Activated CD8-positive, alpha-beta memory T cell treated with anti-CD3 and anti-CD28 coated beads, Interleukin-2, amount 10 ng/mL, durations not matched to agents 7 days and 5 days (primary cell): ENCODE data around the gene CCDC9B. TPM values are rescaled to one million over a fixed set of nuclear protein-coding genes. Genes with fewer than 3 reads are reported as not detected.

Source experiments
- ATAC-seq: fragments of 150-1000 bp; cut with Tn5 transposase; one replicate; pipeline ENCODE4 v1.10.0; 2021; ENCODE audit warnings: moderate library complexity
- CTCF ChIA-PET: fragments of 350-600 bp; sonication (Branson Sonifier 250); formaldehyde crosslinking; loops from one replicate; lab custom pipeline; 2021; ENCODE audit warnings: antibody characterized with exemption; lab: Charles Lee
- DNase-seq: peaks from one replicate; pipeline ENCODE4 v3.0.0-alpha.2; 2020
- H3K27ac Mint-ChIP-seq: one replicate; pipeline ENCODE4 v1.8.0; 2021; ENCODE audit warnings: mild to moderate bottlenecking, mixed read lengths
- H3K27me3 Mint-ChIP-seq: one replicate; pipeline ENCODE4 v1.8.0; 2021; ENCODE audit warnings: mixed read lengths
- H3K36me3 Mint-ChIP-seq: one replicate; pipeline ENCODE4 v1.8.0; 2021; ENCODE audit warnings: mild to moderate bottlenecking, mixed read lengths
- H3K4me1 Mint-ChIP-seq: one replicate; pipeline ENCODE4 v1.8.0; 2021; ENCODE audit warnings: mixed read lengths
- H3K4me3 Mint-ChIP-seq: one replicate; pipeline ENCODE4 v1.8.0; 2021; ENCODE audit warnings: mild to moderate bottlenecking, moderate library complexity, mixed read lengths
- H3K9me3 Mint-ChIP-seq: one replicate; pipeline ENCODE4 v1.8.0; 2022; ENCODE audit warnings: low read depth, mixed read lengths
- total RNA-seq, 2 experiments: library from RNA; stranded (reverse); gene quantifications; one replicate each; pipeline ENCODE4 v1.2.3, GENCODE V29; 2021

The CCDC9B gene
- total RNA-seq, 2 experiments from 2014 or later = 0.45 to 1.5 TPM

GRCh38 chr15:40346579-40347558 lies 6.1 kb upstream of the CCDC9B start:
- ATAC-seq = no peak
- Mint-ChIP-seq H3K27ac (no peak overlapping the region), H3K36me3 (no peaks in the 10 kb centered on the region), H3K4me3 (no peak overlapping the region), H3K4me1 (no peaks in the 10 kb centered on the region), H3K9me3 (no peaks in the 10 kb centered on the region), H3K27me3 (no peaks in the 10 kb centered on the region)
- DNase-seq = no peak
- CTCF ChIA-PET = interaction anchor here (0.7 to 13.7 kb wide), 6 partner anchors 9 to 75 kb away, joined by 3 to 317 read pairs (median 14); partner anchors contain the start of genes DISP2, INAFM2 and PLCB2

DNA sequence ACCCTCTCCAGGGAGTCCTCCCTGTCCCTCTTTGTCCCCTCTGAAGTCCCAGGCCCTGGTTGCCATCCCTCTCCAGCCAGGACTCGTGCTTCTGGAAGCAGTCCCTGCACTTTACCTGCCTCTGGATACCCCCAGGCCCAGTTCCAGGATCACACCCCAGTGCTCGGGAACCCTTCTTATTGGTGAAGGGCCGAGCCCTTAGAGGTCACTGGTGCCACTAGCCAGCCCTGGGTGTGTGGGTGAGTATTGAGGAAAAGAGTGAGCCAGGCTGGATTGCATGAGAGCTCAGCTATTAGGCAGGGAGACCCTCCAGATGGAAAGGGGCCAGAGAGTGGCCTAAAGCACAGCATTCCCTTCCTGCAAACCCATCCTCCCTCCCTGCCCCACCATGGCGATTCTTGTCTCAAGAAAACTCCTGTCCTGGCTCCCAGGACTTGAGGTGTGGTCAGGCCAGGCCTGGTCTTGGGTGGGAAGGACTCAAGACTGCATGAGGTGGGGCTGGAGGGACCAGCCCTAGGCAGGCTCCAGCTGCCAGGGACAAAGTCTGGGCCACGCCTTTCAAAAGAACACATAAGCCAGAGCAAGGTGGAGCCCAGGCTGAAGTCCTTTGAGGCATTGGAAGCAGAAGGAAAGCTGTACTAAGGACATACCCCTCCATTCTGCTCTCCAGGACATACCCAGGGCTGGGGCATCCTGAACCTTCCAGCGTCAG lies 5.3 kb upstream of the CCDC9B start:
- no peak overlapping the region for H3K4me3 Mint-ChIP-seq
- H3K9me3 Mint-ChIP-seq = no peaks in the 10 kb centered on the region
- H3K4me1 Mint-ChIP-seq = no peaks in the 10 kb centered on the region
- H3K27ac Mint-ChIP-seq = no peak overlapping the region
- no peak for DNase-seq
- no peaks in the 10 kb centered on the region for H3K36me3 Mint-ChIP-seq
- CTCF ChIA-PET = interaction anchor here (1.0 to 13.7 kb wide), 7 partner anchors 8 to 76 kb away, joined by 3 to 317 read pairs (median 53); partner anchors contain the start of genes INAFM2 and PLCB2
- H3K27me3 Mint-ChIP-seq = no peaks in the 10 kb centered on the region
- ATAC-seq = no peak

- Mint-ChIP-seq H3K36me3 (no peaks in the 10 kb centered on the region), H3K27me3 (no peaks in the 10 kb centered on the region), H3K27ac (no peak overlapping the region), H3K4me1 (no peaks in the 10 kb centered on the region), H3K4me3 (no peak overlapping the region), H3K9me3 (no peaks in the 10 kb centered on the region)
- DNase-seq = no peak
- CTCF ChIA-PET = interaction anchor here (0.7 to 13.7 kb wide), 22 partner anchors 8 to 437 kb away, joined by 3 to 317 read pairs (median 8); partner anchors contain the start of genes DISP2, INAFM2, IVD and PLCB2
- ATAC-seq = no peak
These were observed 4.6 kb upstream of the CCDC9B start for GRCh38 chr15:40345225-40345866.

DNA sequence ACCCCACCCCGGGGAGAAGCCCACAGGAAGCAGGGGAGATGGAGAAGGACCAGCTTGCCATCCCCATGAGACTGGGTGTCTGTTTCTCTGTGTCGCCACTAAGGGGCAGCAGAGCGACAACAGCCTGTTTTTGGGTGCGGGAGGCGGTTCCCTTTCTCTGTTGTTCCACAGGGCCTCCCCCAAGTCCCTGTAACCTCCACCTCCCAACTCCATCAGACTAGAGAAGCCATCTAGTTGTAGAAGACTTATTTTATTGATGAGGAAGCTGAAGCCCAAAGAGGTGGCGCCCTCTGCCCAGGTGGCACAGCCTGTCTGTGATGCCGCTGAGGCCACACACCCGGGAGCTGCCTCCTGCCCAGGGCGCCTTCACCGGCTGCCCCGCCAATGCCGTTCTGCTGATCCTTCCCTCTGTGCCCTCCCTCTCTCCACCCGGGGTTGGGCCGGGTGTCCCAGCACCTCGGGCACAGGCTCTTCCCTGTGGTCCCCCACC lies 3.9 kb upstream of the CCDC9B start:
- no peak overlapping the region for H3K27ac Mint-ChIP-seq
- ATAC-seq = peak; percentile 86
- peak; percentile 83 for DNase-seq
- no peaks in the 10 kb centered on the region for H3K36me3 Mint-ChIP-seq
- H3K4me1 Mint-ChIP-seq = no peaks in the 10 kb centered on the region
- no peaks in the 10 kb centered on the region for H3K27me3 Mint-ChIP-seq
- CTCF ChIA-PET = interaction anchor here (0.6 to 13.7 kb wide), 30 partner anchors 9 to 438 kb away, joined by 3 to 317 read pairs (median 6); partner anchors contain the start of genes DISP2, INAFM2, IVD and KNSTRN
- no peaks in the 10 kb centered on the region for H3K9me3 Mint-ChIP-seq
- no peak overlapping the region for H3K4me3 Mint-ChIP-seq

DNA sequence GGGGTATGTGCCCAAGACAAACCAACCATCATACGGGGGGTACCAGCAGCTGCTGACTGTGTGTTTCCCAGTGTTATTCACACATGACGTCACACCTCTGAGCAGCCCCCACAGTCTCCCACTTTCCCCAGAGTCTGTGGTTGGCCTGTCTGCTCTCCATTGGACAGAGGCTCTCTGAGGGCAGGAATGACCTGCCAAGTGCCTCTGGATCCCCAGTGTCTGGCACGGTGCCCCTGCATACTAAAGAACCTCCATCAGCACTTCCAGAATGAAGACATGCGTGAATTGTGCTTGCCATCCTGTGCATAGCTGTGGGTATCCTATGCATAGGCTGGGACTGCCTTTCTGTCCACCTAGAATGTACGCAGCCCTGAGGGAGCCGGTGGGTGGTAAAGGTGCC lies 3.5 kb upstream of the CCDC9B start:
- CTCF ChIA-PET = interaction anchor here (0.6 to 13.7 kb wide), 29 partner anchors 9 to 438 kb away, joined by 3 to 317 read pairs (median 6); partner anchors contain the start of genes DISP2, INAFM2, IVD and KNSTRN
- Mint-ChIP-seq H3K36me3 (no peaks in the 10 kb centered on the region), H3K9me3 (no peaks in the 10 kb centered on the region), H3K27ac (no peak overlapping the region), H3K4me1 (no peaks in the 10 kb centered on the region), H3K4me3 (no peak overlapping the region), H3K27me3 (no peaks in the 10 kb centered on the region)
- ATAC-seq (no peak), DNase-seq (no peak)

- H3K9me3 Mint-ChIP-seq = no peaks in the 10 kb centered on the region
- CTCF ChIA-PET = interaction anchor here (1.2 to 13.7 kb wide), 16 partner anchors 10 to 110 kb away, joined by 3 to 317 read pairs (median 10); partner anchors contain the start of genes DISP2, INAFM2, IVD and PLCB2
- no peak for DNase-seq
- no peaks in the 10 kb centered on the region for H3K4me1 Mint-ChIP-seq
- H3K27ac Mint-ChIP-seq = no peak overlapping the region
- no peak overlapping the region for H3K4me3 Mint-ChIP-seq
- no peaks in the 10 kb centered on the region for H3K27me3 Mint-ChIP-seq
- ATAC-seq = no peak
- H3K36me3 Mint-ChIP-seq = no peaks in the 10 kb centered on the region
These were observed 2.8 kb upstream of the CCDC9B start for GRCh38 chr15:40343512-40343911.

GRCh38 chr15:40342416-40343320 lies 1.9 kb upstream of the CCDC9B start:
- peaks cover 2% of the 10 kb centered on the region for H3K27me3 Mint-ChIP-seq
- no peak for ATAC-seq
- no peaks in the 10 kb centered on the region for H3K9me3 Mint-ChIP-seq
- CTCF ChIA-PET = interaction anchor here (1.0 to 13.7 kb wide), 12 partner anchors 9 to 97 kb away, joined by 3 to 317 read pairs (median 36); partner anchors contain the start of genes DISP2, INAFM2, IVD and PLCB2
- H3K27ac Mint-ChIP-seq = no peak overlapping the region
- peaks cover 2% of the 10 kb centered on the region for H3K4me1 Mint-ChIP-seq
- DNase-seq = no peak
- no peaks in the 10 kb centered on the region for H3K36me3 Mint-ChIP-seq
- H3K4me3 Mint-ChIP-seq = no peak overlapping the region

- Mint-ChIP-seq H3K36me3 (no peaks in the 10 kb centered on the region), H3K27ac (no peak overlapping the region), H3K4me3 (no peak overlapping the region), H3K9me3 (no peaks in the 10 kb centered on the region), H3K27me3 (peaks cover 2% of the 10 kb centered on the region), H3K4me1 (peaks cover 2% of the 10 kb centered on the region)
- no peak for ATAC-seq
- CTCF ChIA-PET = interaction anchor here (0.9 to 13.7 kb wide), 12 partner anchors 8 to 123 kb away, joined by 3 to 317 read pairs (median 32); partner anchors contain the start of genes ANKRD63, INAFM2, PHGR1 and PLCB2
- DNase-seq = no peak
These were observed 550 bp downstream of the CCDC9B start for GRCh38 chr15:40340038-40340739.

- H3K27me3 Mint-ChIP-seq = peaks cover 2% of the 10 kb centered on the region
- no peak for ATAC-seq
- CTCF ChIA-PET = interaction anchor here (0.9 to 13.7 kb wide), 14 partner anchors 9 to 122 kb away, joined by 3 to 317 read pairs (median 26); partner anchors contain the start of genes ANKRD63, INAFM2, PHGR1 and PLCB2
These were observed 1.2 kb downstream of the CCDC9B start for GRCh38 chr15:40339621-40339945.

DNA sequence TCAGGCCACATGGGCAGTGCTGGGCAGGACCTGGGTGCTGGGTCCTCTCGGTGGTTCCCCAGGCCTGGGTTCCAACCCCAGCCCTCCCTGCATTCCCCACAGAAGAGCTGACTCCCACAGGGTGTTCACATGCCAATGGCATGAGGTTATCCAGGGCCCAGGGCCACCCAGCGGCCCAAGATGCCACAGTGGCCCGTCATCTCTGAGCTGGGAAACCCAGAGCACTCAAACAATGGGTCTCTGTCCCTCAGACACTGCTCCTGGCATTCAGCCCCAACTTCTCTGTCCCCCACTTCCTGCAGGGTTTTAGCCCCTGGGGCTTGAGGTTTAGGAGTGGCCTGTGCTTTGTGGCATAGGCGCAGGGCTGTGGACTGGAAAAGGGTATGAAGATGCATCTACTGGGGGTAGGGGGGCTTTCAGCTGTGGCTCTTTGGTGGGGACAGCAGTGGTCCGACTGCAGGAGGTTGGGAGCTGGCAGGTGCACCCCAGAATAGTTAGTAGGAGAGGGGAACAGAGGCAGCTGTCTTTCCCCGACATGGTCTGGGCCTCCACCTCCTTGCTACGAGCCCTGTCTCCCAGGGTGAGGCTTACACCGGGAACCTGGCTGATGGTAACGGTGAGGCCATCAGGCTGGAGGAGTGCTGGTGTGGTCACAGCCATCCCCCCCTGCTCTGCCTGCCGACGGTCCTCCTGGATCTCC lies 1.7 kb downstream of the CCDC9B start:
- ATAC-seq (no peak), DNase-seq (no peak)
- no peak overlapping the region for H3K4me3 Mint-ChIP-seq
- no peaks in the 10 kb centered on the region for H3K9me3 Mint-ChIP-seq
- H3K36me3 Mint-ChIP-seq = no peaks in the 10 kb centered on the region
- CTCF ChIA-PET = interaction anchor here (1.0 to 13.7 kb wide), 18 partner anchors 9 to 250 kb away, joined by 3 to 317 read pairs (median 9); partner anchors contain the start of genes ANKRD63, INAFM2, PAK6 and PHGR1
- H3K4me1 Mint-ChIP-seq = peaks cover 6% of the 10 kb centered on the region
- peaks cover 2% of the 10 kb centered on the region for H3K27me3 Mint-ChIP-seq
- no peak overlapping the region for H3K27ac Mint-ChIP-seq

More at GRCh38 chr15:40339621-40339945, 1.2 kb downstream of the CCDC9B start:
- no peak overlapping the region for H3K27ac Mint-ChIP-seq
- H3K4me1 Mint-ChIP-seq = peaks cover 2% of the 10 kb centered on the region
- no peak for DNase-seq
- no peaks in the 10 kb centered on the region for H3K9me3 Mint-ChIP-seq
- no peak overlapping the region for H3K4me3 Mint-ChIP-seq
- no peaks in the 10 kb centered on the region for H3K36me3 Mint-ChIP-seq
